ENCODE measurements around the gene DICER1. TPM values are rescaled to one million over a fixed set of nuclear protein-coding genes. Genes with fewer than 3 reads are reported as not detected.

DICER1 gene
- polyA plus RNA-seq, 1 donor (not counting 4 experiments of a cell fraction or from before 2014, with no cell fraction given) = 31.6 TPM

- Histone ChIP-seq H3K27ac (ENCODE audit: control insufficient read depth, insufficient read depth, low read length) (no peak overlapping the region), H3K9me1 (ENCODE audit: control insufficient read depth, extremely low read depth, insufficient read depth, low read length) (no peaks in the 10 kb centered on the region), H3K9ac (ENCODE audit: control insufficient read depth, extremely low read depth, insufficient read depth, low read length) (no peak overlapping the region), H3K27me3 (ENCODE audit: control insufficient read depth, extremely low read depth, insufficient read depth, low read length) (no peaks in the 10 kb centered on the region), H3K4me2 (ENCODE audit: control insufficient read depth, extremely low read depth, insufficient read depth, low read depth, low read length) (no peak overlapping the region), H2AFZ (ENCODE audit: control insufficient read depth, low read length) (no peak overlapping the region), H3K79me2 (ENCODE audit: control insufficient read depth, insufficient read depth, low read length) (peaks cover 2% of the 10 kb centered on the region), H3K9me3 (ENCODE audit: control insufficient read depth, low read depth, low read length) (no peaks in the 10 kb centered on the region), H4K20me1 (ENCODE audit: control insufficient read depth, extremely low read depth, insufficient read depth, low read length) (no peaks in the 10 kb centered on the region), H3K36me3 (ENCODE audit: control insufficient read depth in 2 of 2, extremely low read depth in 1 of 2, insufficient read depth in 2 of 2, low read length in 2 of 2) (peaks cover 15 to 22% of the 10 kb centered on the region in 2 experiments), H3K4me3 (ENCODE audit: control insufficient read depth in 2 of 3, extremely low read depth in 1 of 3, insufficient read depth in 2 of 3, low read depth in 1 of 3, low read length in 3 of 3) (no peak overlapping the region), H3K4me1 (ENCODE audit: control insufficient read depth, extremely low read depth, insufficient read depth, low read length) (no peaks in the 10 kb centered on the region)
- FAIRE-seq (no peak), DNase-seq (ENCODE audit: low read depth, low spot score) (no peak)
- dilution Hi-C loops (cut with MboI; ENCODE audit: extremely low pct_ligation_motif_present, low sequenced_read_pairs) = no loop called here
- TF ChIP-seq EZH2 (IDR thresholded peaks at IDR 0.05; ENCODE audit: low read length) (no peak), CTCF (optimal IDR thresholded peaks at IDR 0.05 in 1 of 3, IDR thresholded peaks at IDR 0.05 in 1 of 3, conservative IDR thresholded peaks at IDR 0.05 in 1 of 3; ENCODE audit: extremely low read depth in 1 of 3, insufficient read depth in 2 of 3, low read length in 3 of 3) (no peak)
Measured at GRCh38 chr14:95104911-95105310, 52.4 kb downstream of the DICER1 start.

- no peaks in the 10 kb centered on the region for H3K4me1 ChIP-seq (ENCODE audit: control insufficient read depth, extremely low read depth, insufficient read depth, low read length)
- H3K9me3 ChIP-seq (ENCODE audit: control insufficient read depth, low read depth, low read length) = no peaks in the 10 kb centered on the region
- no peak overlapping the region for H3K4me2 ChIP-seq (ENCODE audit: control insufficient read depth, extremely low read depth, insufficient read depth, low read depth, low read length)
- no peaks in the 10 kb centered on the region for H3K9me1 ChIP-seq (ENCODE audit: control insufficient read depth, extremely low read depth, insufficient read depth, low read length)
- no peak for FAIRE-seq
- peaks cover 11 to 18% of the 10 kb centered on the region in 2 experiments for H3K36me3 ChIP-seq (ENCODE audit: control insufficient read depth in 2 of 2, extremely low read depth in 1 of 2, insufficient read depth in 2 of 2, low read length in 2 of 2)
- no peak overlapping the region for H3K9ac ChIP-seq (ENCODE audit: control insufficient read depth, extremely low read depth, insufficient read depth, low read length)
- H3K79me2 ChIP-seq (ENCODE audit: control insufficient read depth, insufficient read depth, low read length) = peaks cover 2% of the 10 kb centered on the region
- no peak overlapping the region for H3K27ac ChIP-seq (ENCODE audit: control insufficient read depth, insufficient read depth, low read length)
- no peak overlapping the region for H2AFZ ChIP-seq (ENCODE audit: control insufficient read depth, low read length)
- no peaks in the 10 kb centered on the region for H4K20me1 ChIP-seq (ENCODE audit: control insufficient read depth, extremely low read depth, insufficient read depth, low read length)
- TF ChIP-seq CTCF (optimal IDR thresholded peaks at IDR 0.05 in 1 of 3, IDR thresholded peaks at IDR 0.05 in 1 of 3, conservative IDR thresholded peaks at IDR 0.05 in 1 of 3; ENCODE audit: extremely low read depth in 1 of 3, insufficient read depth in 2 of 3, low read length in 3 of 3) (no peak), EZH2 (IDR thresholded peaks at IDR 0.05; ENCODE audit: low read length) (no peak)
- dilution Hi-C loops (cut with MboI; ENCODE audit: extremely low pct_ligation_motif_present, low sequenced_read_pairs) = no loop called here
- H3K4me3 ChIP-seq (ENCODE audit: control insufficient read depth in 2 of 3, extremely low read depth in 1 of 3, insufficient read depth in 2 of 3, low read depth in 1 of 3, low read length in 3 of 3) = no peak overlapping the region
- H3K27me3 ChIP-seq (ENCODE audit: control insufficient read depth, extremely low read depth, insufficient read depth, low read length) = no peaks in the 10 kb centered on the region
- no peak for DNase-seq (ENCODE audit: low read depth, low spot score)
Measured at GRCh38 chr14:95102680-95103044, 54.7 kb downstream of the DICER1 start.
